NCI-H2107 treated with DMSO at 0.1 percent for 48 hours (cell line): ENCODE results near the gene ATAT1.
A peak's percentile ranks its signal among the peaks of the same experiment; 100 is the strongest.

Experiments
- DNase-seq: peaks from one replicate; lab custom pipeline; 2025; ENCODE audit not compliant: unreplicated experiment; lab: John Stamatoyannopoulos, UW

Gene ATAT1

DNA sequence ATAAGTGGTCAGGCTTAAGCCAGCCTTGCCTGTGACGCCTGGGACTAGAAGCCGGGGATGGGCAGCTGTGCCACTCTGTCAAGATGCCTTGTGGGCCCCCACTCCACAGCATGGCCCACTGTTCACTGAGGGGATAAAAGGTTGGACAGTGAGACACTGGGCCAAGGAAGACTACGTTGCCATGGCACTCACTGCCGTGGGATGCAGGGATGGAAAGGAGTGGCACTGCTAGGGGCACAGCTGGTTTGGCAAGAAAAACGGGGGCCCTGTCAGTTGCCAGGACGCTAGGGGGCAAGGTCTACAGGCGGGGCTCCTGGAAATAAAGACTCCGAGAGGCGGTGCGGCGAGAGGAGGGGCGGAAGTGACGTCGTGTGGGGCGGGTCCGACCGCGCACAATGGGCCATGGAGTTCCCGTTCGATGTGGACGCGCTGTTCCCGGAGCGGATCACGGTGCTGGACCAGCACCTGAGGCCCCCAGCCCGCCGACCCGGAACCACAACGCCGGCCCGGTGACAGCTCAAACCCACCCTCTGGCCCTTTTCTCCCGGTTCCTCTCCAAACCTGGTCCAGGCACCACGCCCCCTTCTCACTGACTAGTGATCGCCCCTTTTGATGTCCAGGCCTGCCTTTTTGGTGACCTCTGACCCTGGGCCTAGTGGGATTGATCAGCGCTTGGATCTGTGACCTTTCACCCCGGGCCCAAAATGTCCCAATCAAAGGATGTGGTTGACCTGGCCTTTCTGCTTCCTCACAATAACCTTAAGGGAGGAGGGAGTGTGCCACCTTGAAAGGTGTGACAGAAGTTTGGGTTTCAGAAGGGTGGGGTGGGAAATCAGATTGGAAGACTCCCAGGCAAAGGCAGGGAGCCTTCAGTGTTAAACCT, at the start of gene ATAT1:
Gene ATAT1 (plus strand): TSS at position 391 of the 883 bp plus-strand sequence.
- peak; percentile 38 for DNase-seq

DNA sequence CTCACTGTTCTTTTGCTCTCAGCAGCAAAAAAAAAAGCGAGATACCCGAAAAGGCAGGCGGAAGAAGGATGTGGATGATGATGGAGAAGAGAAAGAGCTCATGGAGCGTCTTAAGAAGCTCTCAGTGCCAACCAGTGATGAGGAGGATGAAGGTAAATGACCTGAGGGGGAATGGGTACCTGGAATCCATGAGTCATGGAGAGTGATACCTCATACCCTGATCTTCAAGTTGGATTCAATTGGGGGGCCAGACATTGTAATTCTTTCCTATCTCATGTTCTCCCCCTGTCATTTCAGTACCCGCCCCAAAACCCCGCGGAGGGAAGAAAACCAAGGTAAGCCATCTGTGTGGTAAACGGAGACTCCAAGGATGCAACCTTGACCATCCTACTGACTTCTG, 48.6 kb upstream of the ATAT1 start:
- no peak for DNase-seq

DNA sequence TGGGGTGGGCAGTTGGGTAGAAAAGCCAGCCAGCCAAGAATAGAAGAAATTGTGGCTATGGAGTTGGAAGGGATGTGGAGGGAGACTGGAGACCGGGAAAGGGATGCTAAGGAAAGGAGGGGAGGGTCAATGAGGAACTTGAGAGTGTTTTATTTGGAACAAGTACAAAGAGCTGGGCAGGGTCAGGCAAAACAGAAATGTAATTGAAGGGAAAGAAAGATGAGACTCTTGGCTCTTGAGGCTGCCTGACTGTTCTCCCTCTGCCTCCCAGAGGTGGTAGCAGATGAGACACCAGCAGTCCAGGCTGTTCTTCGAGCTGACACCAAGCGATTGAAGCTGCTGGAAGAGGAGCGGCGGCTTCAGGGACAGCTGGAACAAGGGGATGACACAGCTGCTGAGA, 42.8 kb upstream of the ATAT1 start:
- no peak for DNase-seq

DNA sequence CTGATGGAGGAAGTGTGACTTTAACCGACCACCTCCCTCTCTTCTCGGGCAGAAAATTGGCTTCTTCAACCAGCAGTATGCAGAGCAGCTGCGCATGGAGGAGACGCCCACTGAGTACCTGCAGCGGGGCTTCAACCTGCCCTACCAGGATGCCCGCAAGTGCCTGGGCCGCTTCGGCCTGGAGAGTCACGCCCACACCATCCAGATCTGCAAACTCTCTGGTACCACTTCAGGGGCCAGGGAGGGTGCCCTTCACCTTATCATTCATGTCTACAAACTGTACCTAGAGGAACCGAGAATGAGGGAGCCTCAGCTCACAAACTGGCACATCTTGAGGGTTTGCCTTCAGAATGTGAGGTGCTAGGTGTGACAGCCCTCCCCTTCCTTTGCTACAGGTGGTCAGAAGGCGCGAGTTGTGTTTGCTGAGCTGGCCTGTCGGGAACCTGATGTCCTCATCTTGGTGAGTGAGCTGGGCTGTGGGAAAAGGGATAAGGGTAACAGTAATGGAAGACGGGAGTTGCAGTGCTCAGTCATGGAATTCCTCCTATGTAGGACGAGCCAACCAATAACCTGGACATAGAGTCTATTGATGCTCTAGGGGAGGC, 36.8 kb upstream of the ATAT1 start:
- no peak for DNase-seq

DNA sequence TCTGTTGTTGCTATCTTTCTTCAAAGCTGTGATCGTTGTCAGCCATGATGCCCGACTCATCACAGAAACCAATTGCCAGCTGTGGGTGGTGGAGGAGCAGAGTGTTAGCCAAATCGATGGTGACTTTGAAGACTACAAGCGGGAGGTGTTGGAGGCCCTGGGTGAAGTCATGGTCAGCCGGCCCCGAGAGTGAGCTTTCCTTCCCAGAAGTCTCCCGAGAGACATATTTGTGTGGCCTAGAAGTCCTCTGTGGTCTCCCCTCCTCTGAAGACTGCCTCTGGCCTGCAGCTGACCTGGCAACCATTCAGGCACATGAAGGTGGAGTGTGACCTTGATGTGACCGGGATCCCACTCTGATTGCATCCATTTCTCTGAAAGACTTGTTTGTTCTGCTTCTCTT, 36.2 kb upstream of the ATAT1 start:
- no peak for DNase-seq

DNA sequence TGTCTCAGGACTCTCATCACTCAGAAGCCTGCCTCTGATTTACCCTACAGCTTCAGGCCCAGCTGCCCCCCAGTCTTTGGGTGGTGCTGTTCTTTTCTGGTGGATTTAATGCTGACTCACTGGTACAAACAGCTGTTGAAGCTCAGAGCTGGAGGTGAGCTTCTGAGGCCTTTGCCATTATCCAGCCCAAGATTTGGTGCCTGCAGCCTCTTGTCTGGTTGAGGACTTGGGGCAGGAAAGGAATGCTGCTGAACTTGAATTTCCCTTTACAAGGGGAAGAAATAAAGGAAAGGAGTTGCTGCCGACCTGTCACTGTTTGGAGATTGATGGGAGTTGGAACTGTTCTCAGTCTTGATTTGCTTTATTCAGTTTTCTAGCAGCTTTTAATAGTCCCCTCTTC, 35.7 kb upstream of the ATAT1 start:
- no peak for DNase-seq

DNA sequence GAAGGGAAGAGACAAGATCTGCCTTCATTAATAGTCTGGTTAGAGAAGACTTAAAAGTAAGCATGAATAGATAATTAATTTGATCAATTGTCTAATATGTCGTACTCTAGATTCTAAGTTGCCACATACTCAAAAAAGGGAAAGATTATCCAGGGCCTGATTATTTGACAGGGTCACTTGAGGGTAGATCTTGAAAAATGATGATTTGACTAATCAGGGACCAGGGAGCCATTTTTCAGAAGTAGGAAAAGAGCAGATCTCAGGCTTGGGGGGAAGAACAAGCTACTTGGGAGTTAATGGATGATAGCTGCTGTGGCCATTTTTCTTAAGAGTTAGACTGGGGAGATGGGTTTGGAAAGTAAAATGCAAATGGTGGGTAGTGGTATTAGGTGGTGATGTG, 34.4 kb upstream of the ATAT1 start:
- DNase-seq = no peak

DNA sequence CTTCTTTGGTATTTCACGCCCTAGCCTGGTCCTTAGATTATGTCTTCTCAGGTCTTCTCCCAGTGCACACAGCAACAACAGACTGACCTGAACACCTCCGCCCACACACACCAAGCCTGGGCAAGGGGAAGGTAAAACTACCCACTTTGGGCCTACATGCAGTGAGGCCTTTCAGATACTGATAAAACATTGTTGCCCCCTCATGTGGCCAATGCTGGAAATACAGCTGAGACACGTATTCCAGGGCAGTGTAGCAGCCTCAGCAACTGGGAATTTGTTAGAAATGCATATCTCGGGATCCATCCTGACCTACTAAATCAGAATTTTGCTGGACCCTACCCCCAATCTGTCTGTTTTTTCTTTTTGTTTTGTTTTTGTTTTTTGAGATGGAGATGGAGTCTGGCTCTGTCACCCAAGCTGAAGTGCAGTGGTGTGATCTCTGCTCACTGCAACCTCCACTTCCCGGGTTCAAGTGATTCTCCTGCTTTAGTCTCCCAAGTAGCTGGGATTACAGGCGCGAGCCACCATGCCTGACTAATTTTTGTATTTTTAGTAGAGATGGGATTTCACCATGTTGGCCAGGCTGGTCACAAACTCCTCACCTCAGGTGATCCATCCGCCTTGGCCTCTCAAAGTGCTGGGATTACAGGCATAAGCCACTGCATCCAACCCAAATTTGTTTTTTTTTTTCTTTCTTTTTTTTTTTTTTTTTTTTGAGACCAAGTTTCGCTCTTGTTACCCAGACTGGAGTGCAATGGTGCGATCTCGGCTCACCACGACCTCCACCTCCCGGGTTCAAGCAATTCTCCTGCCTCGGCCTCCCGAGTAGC, 29.1 kb upstream of the ATAT1 start:
- DNase-seq = peak; percentile 15

DNA sequence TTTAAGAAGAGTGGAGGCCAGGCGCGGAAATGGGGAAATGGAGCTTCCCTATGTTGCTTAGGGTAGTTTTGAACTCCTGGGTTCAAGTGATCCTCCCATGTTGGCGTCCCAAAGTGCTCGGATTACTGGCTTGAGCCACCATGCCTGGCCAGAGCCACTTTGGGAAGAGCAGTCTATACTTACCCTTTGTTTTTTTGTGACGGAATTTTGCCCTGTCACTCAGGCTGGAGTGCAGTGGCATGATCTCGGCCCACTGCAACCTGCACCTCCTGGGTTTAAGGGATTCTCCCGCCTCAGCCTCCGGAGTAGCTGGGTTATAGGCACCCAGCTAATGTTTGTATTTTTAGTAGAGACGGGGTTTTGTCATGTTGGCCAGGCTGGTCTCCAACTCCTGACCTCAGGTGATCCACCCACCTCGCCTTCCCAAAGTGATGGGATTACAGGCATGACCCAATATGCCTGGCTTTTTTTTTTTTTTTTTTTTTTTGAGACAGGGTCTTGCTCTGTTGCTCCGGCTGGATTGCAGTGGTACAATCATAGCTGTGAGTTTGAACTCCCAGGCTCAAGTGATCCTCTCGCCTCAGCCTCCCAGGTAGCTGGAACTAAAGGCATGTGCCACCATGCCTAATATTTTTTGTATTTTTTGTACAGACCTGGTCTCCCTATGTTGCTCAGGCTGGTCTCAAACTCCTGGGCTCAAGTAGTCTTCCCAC, 27.6 kb upstream of the ATAT1 start:
- DNase-seq = no peak

DNA sequence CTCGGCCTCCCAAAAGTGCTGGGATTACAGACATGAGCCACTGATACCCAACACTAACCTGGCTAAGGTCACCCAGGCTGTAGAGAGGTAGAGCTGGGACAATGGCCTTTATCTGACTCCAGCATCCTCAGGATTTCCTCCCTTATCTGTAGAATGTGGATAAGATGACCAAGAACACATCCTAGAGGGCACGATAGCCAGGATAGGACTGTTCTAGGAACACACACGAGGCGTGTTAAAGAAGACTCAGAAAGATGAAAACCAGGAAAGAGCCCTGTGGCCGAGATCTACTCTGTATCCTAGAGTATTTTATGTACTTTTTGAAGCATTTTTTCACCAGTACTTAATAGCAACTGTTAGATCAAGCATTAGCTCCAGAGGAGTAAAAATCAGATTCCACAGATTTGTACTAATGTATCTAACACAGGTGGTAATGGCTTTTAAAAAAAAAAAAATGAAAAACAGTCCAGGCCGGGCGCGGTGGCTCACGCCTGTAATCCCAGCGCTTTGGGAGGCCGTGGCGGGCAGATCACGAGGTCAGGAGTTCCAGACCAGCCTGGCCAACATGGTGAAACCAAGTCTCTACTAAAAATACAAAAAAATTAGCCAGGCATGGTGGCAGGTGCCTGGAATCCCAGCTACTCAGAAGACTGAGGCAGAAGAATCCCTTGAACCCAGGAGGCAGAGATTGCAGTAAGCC, 26.9 kb upstream of the ATAT1 start:
- DNase-seq = no peak

DNA sequence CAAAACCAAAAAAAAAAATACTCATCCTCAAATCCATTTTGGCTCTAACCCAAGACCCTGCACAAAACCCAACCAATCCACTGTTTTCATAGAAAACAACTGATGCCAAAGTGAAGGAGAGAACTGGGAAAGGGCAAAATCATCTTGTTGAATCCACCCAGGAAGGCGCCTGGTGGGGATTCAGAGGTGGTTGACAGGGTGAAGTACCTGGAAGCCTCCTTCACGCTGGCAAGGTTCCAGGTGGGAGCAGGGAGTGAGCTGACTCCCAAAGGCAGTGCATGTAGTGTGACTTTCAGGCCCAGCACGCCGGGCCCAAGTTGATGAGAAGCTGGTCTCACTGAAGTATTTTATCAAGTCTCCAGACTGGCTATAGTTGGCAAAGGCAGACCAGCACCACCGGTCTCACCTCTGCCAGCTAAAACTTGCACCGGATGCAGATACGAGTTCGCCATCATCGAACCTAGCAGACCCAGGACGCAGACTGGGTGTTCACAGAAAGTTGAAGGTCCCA, 26.2 kb upstream of the ATAT1 start:
- no peak for DNase-seq

DNA sequence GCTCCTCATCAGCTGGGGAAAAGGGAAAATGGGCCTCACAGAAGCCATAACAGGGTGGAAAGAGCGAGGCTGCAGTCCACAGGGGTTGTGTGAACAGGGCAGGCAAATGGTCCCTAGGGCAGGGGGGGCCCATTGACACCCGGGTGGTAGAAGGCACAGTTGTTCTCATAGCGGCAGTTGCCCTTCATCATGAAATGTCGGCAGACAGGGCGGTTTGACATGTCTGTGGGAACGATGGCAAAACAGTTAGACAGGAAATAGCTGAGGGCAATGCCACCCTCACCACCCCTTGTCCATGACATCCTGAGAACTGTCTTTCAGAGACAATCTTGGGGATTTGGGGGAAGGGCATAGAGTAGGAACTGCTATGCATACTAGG, 25.2 kb upstream of the ATAT1 start:
- DNase-seq = no peak

DNA sequence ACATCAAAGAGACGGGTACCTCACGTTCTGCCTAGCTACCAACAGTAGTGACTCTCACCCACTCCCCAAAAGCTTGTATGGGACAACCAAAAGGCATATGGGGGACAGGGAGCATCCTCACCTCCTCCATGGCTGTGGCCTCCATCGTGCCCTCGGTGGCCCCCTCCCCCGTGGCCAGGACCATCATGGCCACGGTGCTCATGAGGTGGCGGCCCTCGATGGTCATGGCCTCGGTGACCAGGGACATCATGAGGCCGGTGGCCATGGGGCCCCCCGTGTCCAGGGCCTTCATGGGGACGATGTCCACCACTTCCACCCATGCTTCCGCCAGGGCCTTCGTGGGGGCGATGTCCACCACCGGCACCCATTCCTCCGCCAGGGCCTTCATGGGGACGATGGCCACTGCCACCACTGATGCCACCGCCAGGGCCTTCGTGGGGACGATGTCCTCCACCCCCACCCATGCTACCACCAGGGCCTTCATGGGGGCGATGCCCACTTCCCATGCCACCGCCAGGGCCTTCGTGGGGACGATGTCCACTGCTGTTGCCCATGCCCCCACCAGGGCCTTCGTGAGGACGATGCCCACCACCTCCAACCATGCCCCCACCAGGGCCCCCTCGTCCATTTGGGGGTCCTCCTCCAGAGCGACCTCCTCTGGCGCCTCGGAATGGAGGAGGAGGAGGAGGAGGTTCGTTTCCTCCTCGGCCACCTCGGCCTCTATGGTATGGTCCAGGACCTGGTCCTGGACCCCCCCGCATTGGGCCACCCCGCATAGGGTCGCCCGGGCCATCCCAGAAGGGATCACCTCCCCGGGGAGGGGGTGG, 24.6 kb upstream of the ATAT1 start:
- no peak for DNase-seq

DNA sequence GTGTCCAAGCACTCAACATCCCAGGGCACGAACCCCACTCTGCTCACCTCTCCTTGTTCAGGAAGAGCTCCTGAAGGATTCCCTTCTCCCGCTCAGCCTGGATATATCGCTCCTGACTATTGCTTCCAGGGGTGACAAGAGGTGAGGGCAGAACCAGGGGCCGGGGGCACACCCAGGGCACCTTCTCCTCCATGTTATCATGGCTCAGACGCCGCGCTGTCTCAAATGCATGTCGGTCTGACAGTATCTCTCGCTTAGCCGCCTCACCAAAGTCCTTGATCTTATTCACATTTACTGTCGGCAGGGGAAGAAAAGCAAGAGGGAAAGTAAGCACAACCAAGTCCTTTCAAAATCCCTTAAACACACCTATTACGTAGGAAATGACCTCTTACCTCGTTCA, 22.7 kb upstream of the ATAT1 start:
- no peak for DNase-seq

DNA sequence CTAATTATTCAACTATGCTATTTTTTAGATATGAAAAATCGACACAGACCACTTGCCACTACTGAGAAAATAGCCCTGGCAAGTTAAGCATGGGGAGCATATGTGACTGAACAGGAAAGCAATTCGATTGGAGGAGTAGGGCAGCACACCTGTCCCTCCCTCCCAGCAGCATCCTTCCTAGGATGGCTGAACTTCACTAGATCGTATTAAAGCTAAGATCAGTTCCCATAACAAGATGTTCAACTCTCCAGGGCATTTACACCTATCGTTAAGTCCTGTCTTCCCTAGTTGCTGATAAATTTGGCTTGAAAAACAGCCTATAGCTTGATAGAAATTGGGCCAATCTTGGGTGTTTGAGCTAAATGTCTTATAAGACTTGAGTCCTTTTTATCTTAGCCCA, 16.6 kb upstream of the ATAT1 start:
- no peak for DNase-seq

DNA sequence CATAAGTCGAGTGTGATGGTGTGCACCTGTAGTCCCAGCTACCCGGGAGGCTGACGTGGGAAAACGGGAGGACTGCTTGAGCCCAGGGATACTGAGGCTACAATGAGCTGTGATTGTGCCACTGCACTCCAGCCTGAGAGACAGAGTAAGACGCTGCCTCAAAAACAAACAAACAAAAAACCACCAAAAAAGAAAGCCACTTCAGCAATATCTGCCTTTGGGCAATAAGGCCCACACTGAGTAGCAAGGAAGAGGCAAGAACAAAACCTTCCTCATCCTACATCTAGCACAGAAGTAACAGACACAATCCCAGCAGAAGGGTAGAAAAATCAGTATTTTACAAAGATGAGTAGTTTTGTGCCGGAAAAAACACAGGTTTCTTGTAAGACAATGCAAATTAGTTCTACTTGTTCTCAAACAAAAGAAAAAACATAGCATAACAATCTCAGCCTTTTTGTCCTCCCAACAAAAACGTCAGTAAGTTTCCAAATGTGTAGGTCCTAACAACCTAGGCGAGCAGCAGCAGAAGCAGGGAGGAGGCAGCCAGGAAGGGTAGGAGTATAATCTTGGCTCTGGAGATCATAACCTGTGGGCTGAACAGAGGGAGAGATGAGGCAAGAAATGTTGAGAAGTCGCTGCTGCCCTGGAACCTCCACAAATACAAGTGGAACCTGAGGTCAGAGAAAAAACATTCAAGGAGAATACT, 15.4 kb upstream of the ATAT1 start:
- no peak for DNase-seq

DNA sequence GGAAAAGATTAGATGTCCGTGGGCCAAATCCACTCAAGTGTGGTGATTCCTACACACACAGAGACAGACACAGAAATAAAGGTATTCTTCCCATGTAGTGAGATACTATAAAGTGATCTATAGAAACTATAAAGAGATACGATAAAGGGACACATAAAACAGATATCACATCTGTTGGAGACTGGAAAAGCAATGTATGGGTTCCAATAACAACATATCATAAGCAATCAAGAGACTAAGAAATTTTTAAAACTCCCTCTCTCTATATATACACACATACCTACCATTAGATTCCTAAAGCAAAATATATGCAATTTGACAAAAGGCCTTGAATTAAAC, 14.8 kb upstream of the ATAT1 start:
- DNase-seq = no peak

DNA sequence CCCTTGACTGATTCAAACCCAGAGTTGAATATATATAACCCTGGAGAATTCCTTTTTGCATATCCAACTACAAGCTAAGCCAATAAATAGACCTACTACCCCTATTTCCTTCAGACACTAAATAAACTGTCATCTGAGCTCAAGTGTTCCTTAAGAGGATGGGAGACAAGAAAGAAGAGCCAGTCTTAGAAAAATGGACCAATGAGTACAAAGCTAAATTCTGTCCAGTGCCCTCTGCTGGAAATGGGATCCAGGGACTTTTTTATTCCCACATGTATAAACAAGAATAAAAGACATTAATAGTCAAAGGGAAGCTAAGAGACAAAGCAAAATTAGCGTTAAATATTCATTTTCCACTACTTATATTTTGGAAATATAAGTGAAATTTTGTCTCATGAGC, 14.5 kb upstream of the ATAT1 start:
- peak; percentile 15 for DNase-seq

DNA sequence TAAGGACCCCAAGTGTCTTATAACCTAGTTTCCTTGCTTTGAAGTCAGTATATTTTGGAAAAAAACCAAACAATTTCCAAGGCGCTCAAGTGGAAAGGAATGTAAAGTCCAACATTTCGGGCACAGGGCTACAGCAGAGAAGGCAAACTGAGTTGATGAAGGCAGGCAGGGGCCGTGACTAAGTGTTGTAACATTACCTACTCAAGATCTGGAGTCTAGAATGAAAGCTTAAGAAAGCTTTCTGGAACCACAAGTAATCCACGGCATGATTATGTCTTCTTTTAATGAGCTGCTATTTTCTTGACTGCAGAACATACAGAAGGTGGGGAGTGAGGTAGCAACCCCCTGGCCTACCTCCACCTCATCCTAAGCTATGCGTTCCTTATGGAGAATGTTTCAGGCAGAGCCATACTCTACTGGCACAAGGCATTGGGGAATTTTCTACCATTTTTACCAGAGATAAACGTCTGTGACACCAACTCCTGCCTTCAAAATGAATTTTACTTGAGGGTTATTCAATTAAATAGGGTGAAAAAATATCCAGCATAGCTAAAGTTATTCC, 13.9 kb upstream of the ATAT1 start:
- DNase-seq = no peak
